HT-29 (cell line): ENCODE results near the gene PLCB2. TPM values are rescaled to one million over a fixed set of nuclear protein-coding genes. Genes with fewer than 3 reads are reported as not detected.

Source experiments
- DNase-seq: peaks from one replicate; pipeline ENCODE4 v3.0.0-alpha.2; 2015; ENCODE audit warnings: low spot score
- total RNA-seq: library from RNA; depleted of rRNA; stranded (reverse); fragments of >200 nt; shearing (Covaris generic); gene quantifications from 2 replicates; pipeline ENCODE4 v1.2.3, GENCODE V29; 2014

Gene PLCB2
- total RNA-seq, 1 experiment from 2014 or later, result 0.38 TPM

DNA sequence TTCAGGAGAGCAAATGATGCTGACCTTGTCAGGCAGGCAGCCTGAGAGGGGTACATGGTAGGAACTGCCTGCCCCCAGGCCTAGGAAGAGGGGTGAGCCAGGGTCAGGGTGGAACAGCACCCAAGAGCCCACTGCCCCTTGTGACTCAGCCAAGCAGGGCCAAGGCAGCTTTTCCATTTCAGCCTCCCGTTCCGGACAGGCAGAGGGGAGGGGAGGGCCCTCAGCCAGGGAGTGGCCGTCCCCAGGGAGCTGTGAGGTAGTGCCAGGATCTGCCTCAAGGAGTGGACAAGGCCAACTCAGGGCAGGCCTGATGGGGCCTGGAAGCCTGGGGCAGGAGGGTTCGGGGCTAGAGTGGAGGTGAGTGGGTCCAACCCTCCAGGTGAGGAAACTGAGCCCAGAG is 19.8 kb downstream of the PLCB2 start:
- no peak for DNase-seq

DNA sequence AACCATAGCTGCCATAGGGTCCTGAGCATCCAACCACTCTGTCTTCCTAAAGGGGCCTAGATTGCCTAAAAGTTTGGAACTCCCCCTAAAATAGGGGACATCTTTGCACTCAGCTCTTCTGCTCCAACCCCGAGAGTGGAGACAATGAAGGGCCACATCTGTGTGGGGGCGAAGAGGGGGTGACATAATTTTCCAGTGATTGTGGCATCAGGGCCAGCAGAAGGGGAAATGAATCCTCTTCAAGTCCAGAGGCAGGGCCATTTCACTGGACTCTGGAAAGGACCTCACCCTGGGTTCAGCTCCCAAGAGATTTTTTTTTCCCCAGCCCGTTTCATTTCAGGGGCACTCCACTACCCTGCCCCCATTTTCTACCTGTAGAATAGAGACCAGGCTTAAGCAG is 20.2 kb downstream of the PLCB2 start:
- DNase-seq, result no peak

DNA sequence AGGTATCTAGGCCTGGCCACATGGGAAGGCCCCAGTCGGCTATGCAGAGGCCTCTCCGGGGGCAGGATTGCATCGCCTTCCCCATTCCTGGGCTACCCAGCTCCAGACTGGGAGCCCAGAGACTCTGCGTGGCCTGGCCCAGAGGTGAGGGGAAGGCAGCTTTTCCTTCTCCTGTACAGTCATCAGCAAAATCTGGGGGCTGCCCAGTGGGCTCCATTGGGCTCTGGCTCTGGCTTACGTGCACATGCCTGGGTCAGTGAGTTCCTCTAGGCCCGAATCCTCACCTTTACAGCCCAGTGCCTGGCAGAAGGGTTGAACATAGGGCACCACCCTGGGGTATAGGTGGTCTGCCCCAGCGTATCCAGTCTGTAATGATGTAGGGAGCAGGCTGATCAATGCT is 20.9 kb downstream of the PLCB2 start:
- DNase-seq, result no peak

DNA sequence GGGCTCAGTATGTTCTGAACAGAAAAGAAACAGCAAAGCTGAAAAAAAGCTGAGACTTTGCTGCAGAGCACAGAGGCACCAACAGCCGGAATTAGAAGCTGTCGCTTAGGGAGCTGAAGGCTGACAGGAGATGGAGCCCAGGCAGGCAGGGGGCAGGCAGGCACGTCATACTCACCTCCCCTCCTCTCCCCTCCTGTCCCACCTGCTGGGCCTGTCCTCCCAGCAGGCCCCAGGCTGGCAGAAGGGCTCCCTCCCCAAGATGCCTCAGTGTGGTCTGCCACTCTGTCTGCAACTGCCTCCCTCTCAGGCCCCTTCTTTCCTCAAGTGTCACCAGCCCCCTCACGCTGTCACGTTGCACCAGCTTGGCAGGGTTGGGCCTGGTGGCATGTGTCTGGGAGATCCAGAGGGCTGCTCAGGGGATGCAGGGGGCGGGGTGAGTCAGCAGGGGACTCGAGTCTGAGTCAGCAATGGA is 21.6 kb downstream of the PLCB2 start:
- DNase-seq, result no peak

DNA sequence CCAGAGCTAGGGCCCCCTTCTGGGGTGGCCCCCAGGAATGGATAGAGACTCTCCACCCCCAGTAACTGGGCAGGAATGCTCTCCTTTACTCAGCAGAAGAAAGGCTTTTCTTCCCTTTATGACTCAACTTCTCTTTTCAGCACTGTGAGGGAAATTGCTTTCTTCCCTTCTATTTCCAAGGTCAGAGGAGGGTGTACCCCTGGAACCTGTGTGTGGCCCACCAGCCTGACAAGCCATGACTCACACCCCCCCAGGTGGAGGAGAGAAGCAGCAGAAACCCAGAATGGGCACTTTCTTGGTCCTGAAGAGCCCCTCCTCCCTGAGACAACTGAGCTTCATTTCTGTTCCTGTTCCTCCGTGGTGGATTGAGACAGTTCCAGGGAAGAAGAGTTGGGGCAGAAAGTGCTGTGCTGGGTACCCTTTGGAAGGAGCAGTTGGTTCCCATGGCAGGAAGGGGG is 22.2 kb downstream of the PLCB2 start:
- DNase-seq, result no peak

DNA sequence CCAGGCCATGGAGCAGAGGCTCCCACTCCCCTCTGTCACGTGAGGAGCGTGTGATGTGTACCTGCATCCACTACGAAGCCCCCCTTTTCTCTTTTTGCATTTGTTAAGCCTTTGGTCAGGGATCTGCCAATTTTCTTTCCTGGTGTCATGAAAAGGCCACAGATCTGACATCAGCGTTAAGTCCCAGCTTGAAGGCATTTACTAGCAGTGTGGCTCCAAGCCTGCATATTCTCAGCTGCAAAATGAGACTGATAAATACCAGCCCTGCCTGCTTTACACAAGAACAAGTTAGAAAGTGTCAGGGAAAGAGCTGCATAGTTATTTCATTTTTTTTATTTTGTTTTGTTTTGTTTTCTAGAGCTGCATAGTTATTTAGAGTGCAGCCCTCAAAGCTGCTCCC is 22.6 kb downstream of the PLCB2 start:
- no peak for DNase-seq

DNA sequence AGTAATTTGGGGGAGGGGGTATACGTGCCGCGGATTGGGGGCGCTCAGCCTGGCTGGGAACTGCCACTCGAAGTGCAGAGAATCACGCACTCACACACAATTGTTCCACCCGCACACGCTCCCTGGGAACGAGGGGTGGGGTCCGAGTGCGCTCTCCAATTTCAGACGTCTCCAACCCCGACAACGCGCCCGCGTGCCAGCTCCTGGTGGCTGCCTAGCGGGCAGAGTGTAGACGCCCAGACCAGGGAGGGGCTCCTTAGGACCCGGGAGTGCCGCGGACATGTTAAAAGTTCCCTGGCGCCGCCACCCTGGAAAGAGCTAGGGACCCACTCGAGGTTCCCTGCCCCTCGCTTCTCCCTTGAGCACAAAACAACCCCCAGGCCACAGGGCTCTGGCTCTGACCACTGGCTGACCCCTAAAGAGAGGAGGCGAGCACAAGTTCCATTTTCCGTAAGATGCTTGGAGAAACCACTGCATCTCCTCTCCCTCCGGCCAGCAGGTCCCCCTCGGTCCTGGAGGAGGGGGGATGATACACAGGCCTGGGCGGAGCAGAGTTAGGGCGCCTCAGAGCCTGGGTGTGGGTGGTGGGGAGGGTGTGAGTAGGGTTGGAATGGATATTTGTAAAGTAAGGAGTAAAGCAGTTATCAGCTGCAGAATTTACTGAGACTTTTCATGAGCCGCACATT is 24.0 kb downstream of the PLCB2 start:
- DNase-seq, result no peak

DNA sequence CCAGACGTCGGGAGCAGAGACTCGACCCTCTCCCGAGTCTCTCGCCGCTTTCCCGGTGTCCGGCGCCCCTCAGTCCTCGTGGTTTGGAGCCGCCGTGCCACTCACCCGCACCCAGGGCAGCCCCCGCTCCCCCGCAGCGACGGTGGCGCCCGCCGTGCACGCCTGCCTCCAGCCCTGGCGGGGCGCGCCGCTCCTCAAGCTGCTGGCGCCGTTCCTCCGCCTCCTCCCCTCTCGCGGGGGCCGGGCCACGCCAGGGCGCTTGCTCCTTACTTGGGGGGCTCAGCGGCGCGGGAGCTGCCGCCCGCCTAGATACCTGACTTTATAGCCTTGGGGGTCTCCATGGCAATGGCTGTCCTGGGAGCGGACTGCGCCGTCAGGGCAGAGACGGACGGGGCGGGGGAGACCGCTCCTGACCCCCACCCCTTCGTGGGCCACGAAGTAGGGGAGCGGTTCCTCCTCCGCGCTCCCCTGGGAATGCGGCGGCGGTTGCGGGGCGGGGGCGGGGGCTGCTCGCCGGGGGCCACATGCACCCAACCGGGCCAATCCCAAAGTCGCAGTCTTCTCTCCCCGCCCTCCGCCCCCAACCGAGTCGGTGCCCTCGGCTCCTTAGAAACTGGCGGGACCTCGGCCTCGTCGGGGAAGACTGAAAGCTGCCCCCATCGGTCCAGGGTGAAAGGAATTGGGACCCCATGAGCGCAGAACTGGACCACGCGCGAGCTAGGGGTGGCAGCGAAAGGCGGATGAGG is 24.7 kb downstream of the PLCB2 start, which contains the start of gene ANKRD63:
ANKRD63 (minus strand) TSS at position 196 of the 746 bp plus-strand sequence. CDS start 478 bp downstream, outside the sequence.
- DNase-seq, result no peak

DNA sequence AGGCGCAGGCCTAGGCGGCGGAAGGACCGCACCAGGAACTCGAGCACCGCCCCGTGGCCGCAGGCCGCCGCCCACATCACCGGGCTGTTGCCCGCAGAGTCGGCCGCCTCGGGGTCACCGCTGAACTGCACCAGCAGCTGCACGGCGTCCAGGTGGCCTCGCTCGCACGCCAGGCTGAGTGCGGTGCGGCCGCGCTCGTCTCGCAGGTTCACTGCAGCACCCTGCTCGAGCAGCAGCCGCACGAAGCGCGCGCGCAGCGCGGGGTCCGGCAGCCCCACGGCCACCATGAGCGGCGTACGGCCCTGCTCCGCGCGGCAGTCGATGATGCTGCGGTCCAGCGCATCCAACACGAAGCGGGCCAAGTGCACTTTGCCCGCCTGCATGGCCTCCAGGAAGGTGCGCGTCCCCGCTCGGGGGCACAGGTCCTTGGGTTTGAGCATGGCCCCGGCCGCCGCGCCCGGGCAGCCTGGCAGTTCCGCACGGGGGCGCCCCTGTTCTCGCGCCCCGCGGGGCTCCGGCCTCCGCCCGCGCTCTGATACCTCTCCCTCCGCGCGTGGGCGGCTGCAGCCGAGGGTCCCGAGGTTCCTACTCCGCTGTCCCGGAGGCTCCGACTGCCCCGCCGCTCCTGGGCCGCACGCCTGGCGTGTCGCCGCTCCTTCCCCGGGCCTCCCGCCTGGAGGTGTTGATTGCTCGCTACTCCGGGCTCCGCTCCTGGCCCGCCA is 25.4 kb downstream of the PLCB2 start:
- DNase-seq, result peak; percentile 52

DNA sequence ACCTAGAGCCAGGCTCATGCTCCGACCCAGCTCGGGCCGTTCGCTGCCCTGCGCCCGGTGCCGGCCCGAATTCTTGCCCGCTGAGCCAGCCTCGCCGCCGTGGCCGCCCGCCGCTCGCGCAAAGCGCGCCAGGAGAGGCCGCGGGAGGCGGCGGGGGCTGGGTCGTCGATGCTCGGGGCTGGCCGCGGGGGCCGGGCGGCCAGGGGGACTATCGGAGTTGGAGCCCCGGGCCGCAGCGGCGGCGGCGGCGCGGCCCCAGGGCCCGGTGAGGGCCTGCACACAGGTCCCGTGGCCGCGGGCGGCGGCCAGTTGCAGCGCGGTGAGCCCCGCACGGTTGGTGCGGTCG is 26.0 kb downstream of the PLCB2 start:
- no peak for DNase-seq

DNA sequence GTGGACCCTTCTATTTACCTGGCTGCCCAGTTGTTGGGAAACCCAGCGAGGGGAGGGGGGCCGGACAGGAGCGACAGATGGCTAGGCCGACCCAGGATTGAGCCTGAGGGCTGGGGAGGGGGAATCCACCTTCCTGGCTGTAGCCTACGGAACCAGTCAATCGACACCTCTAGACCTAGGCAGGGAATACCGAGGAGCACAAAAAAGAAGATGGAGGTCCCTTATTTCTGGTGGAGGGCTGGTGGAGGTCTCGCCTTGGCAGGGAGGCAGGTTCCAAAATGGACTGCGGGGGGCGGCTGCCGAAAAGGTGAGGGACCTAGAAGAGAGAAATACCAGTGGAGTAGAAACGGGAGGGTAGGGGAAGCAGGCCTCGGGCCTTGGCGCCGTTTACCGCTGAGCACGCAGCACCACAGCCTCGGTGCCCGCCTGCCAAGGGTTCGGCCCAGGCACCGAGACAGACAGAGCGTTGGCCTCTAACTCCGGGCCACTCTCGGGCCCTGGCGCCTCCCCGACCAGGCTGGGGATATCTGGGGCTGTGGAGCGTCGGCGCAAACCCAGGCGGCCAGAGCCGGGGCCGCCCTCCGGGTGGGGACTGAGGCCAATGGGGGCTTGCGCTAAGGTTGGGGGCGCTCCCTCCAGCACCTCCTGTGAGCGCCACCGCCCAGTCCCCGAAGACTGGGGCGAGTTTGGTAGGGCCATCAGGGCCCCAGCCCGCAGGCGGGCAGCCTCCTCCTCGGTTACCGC is 26.5 kb downstream of the PLCB2 start:
- DNase-seq, result no peak

DNA sequence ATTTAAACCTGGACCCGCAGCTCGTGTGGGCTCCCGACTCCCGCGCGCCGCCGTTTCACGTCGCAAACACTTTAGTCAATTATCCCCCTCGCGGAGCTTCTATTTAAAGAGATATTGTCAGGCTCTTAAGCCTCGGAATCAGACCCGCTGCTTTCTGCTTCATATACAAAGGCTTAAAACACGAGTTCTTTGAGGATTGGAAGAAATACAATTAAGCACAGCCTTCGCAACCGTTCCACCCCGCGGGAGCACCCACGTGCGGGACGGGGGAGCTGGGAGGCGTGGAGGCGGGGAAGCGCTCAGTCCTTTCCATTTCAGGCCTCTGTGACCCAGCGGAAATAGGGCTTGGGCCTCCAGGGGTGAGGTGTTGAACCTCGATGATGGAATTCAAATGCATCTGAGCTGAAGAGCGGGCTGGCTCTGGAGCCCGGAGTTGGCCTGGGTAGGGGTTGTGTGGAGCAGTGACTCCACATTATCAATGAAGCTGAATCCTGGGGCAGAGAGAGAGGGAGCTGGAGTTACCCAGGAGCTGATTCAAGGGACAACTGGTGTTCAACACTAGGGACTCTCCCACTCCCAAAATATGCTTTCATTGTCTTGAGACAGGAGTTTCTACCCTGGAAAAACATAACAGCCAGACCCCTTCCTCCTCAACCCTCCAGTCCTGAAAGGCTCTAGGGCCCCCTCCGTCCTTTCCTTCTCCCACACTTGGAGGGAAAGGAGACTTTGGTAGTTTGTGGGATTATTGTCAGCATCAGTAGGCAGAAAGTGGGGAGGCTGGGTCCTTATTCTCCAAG is 27.3 kb downstream of the PLCB2 start:
- DNase-seq, result no peak

DNA sequence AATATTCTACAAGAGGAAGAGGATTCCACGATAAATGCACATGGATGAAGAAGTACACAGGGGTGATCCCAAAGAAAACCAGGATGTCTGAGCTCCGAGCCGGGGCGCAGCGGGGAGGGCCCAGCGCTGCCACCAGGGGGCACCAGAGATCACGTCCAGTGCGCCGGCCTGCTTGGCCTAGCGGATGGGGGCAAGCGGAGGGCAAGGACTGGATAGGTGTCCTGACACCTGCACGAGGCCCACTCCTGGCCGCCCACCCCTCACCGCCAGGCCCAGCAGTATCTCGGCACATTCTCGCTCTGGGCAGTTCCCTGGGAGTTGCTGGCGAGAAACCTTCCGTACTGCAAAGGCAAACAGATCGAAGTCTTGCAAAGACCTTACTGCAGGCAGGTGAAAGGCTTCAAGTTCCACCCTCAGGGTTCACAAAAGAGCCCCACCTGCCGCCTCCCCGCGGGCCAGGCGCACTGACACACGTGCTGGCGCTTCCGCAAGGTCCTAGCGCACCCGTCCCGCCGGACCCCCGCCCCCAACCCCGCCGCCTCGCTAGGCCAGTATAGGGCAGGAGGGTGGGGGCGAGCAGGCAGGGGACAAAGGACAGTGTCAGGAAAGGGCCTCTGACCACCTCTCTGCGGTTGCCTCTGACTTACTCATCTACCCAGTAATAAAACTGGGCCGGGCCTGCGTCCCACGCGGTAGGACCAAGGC is 28.1 kb downstream of the PLCB2 start:
- peak; percentile 89 for DNase-seq

DNA sequence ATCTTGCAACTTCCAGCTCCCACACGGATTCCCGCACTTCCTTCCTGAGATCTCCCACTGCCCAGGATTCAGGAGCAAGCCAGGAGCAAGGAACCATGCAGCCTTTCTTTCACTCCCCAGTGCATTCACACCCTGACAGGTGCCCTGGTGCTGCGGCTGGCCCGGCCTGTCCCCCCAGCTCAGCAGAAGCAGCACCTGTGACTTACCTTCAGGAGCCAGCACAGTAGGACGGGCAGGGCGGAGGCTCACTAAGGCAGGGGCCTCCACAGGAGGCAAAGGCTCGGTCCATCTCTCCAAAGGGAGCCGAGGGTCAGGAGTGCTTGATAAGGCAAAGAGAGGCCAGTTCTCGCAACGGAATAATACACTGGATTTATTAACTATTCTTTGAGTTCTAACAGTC is 29.7 kb downstream of the PLCB2 start:
- DNase-seq, result no peak

DNA sequence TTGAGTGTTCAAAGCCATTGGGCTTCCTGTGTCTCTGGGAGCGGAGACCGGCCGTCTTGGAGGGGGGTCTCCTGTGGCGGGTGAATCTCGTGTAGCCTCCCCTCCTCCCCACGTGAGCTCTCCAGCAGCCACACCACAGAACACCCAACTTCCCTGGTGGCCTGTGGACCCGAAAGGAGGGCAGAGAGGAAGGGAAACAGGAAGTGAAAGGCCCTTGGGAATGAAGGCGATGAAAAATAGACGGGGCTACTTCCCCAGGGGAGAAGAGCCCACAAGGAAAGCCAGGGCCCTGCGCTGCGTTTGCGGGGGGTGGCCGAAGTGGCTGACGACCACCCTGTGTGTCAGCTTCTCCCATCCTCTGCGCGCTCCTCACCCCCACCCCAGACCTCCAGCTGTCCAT is 30.3 kb downstream of the PLCB2 start:
- DNase-seq, result no peak

DNA sequence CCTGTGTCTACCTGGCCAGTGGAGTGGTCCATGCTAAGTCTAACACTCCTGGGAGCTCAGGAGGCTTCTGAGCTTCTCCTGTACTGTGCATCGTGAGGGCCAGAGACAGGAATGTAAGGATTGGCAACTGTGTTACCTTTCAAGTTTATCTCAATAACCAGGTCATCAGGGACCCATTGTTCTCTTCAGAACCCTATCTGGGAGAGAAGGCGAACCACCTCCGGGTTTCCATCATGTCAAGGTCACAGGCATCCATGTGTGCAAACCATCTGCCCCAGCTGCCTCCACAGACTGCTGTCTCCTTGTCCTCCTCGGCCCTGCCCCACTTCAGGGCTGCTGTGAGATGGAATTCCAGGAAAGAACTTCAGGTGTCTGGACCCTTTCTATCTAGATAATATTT is 30.8 kb downstream of the PLCB2 start:
- no peak for DNase-seq

DNA sequence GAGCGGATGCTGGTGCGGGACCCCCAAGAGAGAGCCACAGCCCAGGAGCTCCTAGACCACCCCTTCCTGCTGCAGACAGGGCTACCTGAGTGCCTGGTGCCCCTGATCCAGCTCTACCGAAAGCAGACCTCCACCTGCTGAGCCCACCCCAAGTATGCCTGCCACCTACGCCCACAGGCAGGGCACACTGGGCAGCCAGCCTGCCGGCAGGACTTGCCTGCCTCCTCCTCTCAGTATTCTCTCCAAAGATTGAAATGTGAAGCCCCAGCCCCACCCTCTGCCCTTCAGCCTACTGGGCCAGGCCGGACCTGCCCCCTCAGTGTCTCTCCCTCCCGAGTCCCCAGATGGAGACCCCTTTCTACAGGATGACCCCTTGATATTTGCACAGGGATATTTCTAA is 31.8 kb downstream of the PLCB2 start:
- no peak for DNase-seq

DNA sequence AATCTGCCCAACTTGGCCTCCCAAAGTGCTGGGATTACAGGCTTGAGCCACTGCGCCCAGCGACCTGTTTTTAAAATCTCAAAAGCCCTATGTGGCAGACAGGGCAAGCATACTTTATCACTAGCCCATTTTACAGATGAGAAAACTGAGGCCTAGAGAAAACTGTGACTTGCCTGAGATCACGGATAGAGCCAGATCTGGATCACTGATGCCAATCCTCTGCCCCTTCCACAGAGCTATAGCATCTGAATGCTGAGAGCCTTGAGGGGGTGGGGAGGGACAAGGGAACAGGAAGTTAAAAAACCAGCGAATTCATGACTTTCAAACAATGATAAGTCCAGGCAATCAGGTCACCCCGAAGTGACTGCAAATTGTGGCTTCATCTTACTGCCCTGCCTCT is 32.2 kb downstream of the PLCB2 start:
- DNase-seq, result no peak

DNA sequence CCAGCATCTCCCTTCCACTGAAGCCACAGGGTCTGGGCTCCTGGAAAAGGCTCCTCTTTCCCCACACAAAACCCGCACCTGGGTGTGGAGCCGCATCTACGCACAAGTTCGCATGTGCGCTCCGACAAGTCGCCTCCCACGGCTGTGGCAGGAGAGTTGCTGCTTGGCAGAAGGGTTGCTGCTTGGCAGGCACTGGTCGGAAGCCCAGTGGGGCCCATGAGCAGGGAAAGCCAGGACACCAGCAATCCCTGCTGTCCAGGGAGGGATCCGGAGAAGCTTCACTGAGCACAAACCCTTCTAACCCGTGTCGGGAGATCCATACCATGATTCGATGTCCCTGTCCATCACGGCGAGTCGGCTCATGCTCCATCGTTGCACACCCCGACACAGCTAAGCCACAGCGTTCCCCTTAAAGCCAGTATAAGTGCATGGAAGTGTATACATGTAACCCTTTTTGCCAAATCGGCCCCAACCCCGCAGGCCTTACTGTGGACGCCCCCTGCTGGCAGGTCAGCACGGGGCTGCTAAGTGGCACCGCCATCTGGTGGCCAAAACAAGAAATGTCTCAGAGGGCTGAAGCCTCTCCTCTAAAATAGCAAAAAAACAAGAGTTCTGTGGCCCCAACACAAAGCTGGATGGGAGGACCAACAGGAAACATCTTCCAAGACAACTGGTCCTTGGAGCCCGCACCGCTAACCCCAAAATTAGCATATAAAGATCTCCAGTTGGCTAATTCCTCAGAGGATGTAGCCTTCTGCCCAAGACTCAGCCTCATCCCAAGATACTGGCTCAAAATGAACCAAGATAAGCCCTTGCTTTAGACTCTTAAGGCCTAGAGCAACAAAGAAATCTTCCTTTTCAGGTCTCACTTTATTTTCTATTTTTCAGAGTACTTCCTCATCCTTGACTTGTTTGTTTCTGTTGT is 33.1 kb downstream of the PLCB2 start:
- DNase-seq, result peak; percentile 96
